C4-2B (cell line): ENCODE data around the gene TMEM183A.

Experiments
- H3K27ac ChIP-seq: fragments of 450-650 bp; 2 replicates; pipeline ENCODE4 v1.5.1; 2017
- CTCF ChIP-seq: fragments of 450-650 bp; conservative IDR thresholded peaks from 2 replicates; pipeline ENCODE4 v1.5.1; 2017; ENCODE audit warnings: mild to moderate bottlenecking
- ZFX ChIP-seq: fragments of 450-650 bp; IDR thresholded peaks from 2 replicates; pipeline ENCODE4 v1.6.1; 2017

The TMEM183A gene

GRCh38 chr1:203038891-203039608 lies 31.9 kb downstream of the TMEM183A start:
- TF ChIP-seq ZFX = no peak
- TF ChIP-seq CTCF = peak; percentile 94
- H3K27ac ChIP-seq = no peak overlapping the region

- H3K27ac ChIP-seq = no peak overlapping the region
Observed at GRCh38 chr1:203039609-203040512, 32.7 kb downstream of the TMEM183A start.

GRCh38 chr1:203040513-203041275 lies 33.5 kb downstream of the TMEM183A start:
- H3K27ac ChIP-seq = no peak overlapping the region
- TF ChIP-seq CTCF = no peak
- no peak for TF ChIP-seq ZFX

More at GRCh38 chr1:203039609-203040512, 32.7 kb downstream of the TMEM183A start:
- TF ChIP-seq CTCF = peak; percentile 52
- no peak for TF ChIP-seq ZFX

GRCh38 chr1:203041351-203041932 lies 34.3 kb downstream of the TMEM183A start:
- TF ChIP-seq ZFX (no peak), CTCF (no peak)
- no peak overlapping the region for H3K27ac ChIP-seq

- no peak overlapping the region for H3K27ac ChIP-seq
- TF ChIP-seq CTCF (no peak), ZFX (no peak)
Observed at GRCh38 chr1:203043830-203044545, 36.8 kb downstream of the TMEM183A start.

- TF ChIP-seq CTCF = no peak
- TF ChIP-seq ZFX = no peak
Observed at GRCh38 chr1:203044546-203045250, 37.5 kb downstream of the TMEM183A start.

More at GRCh38 chr1:203044546-203045250, 37.5 kb downstream of the TMEM183A start:
- no peak overlapping the region for H3K27ac ChIP-seq
